K562 (cell line): ENCODE data around the gene ADPRHL1. TPM values are rescaled to one million over a fixed set of nuclear protein-coding genes. Genes with fewer than 3 reads are reported as not detected.
A peak's percentile ranks its signal among the peaks of the same experiment; 100 is the strongest.

Experiments
- ATF1 ChIP-seq, 2 experiments: fragments of 450-650 bp in 1 of 2; IDR thresholded peaks; 2 replicates each; pipeline ENCODE4 v1.6.1; 2016; ENCODE audit warnings: missing compliant biosample characterization in 1 of 2, missing genetic modification characterization in 1 of 2
- BACH1 ChIP-seq: fragments of 200-800 bp; sonication (Bioruptor generic); IDR thresholded peaks from 2 replicates; pipeline ENCODE4 v1.6.1; 2016; ENCODE audit warnings: missing genetic modification characterization, missing compliant biosample characterization
- CHD4 ChIP-seq: fragments of 200-600 bp; sonication (generic); IDR thresholded peaks from 3 replicates; pipeline ENCODE4 v1.6.1; 2012; ENCODE audit warnings: low read depth, mild to moderate bottlenecking, mixed read lengths, low read length, inconsistent platforms; ENCODE audit not compliant: insufficient read depth, insufficient replicate concordance, poor library complexity, severe bottlenecking
- FUS ChIP-seq: fragments of 200-400 bp; formaldehyde crosslinking; optimal IDR thresholded peaks from 2 replicates; pipeline ENCODE3; 2017; ENCODE audit warnings: low read depth, low read length
- GTF2E2 ChIP-seq: fragments of 200-800 bp; sonication (Bioruptor generic); IDR thresholded peaks from 2 replicates; pipeline ENCODE4 v1.6.1; 2016; ENCODE audit warnings: missing genetic modification characterization, missing compliant biosample characterization
- KAT7 ChIP-seq: sonication (generic); formaldehyde crosslinking; IDR thresholded peaks from 2 replicates; pipeline ENCODE4 v1.8.0; 2022; ENCODE audit warnings: missing genetic modification reagents, mild to moderate bottlenecking, borderline replicate concordance
- KDM4B ChIP-seq, 2 experiments: fragments of 450-650 bp in 1 of 2; sonication (generic) in 1 of 2; IDR thresholded peaks; 2 replicates each; pipeline ENCODE4 v1.6.1; 2016 to 2017; ENCODE audit warnings: borderline replicate concordance in 2 of 2, antibody characterized with exemption in 1 of 2, low read depth in 1 of 2, mild to moderate bottlenecking in 1 of 2
- LEF1 ChIP-seq: fragments of 450-650 bp; IDR thresholded peaks from 2 replicates; pipeline ENCODE4 v1.6.1; 2016; ENCODE audit warnings: mild to moderate bottlenecking
- NR4A1 ChIP-seq, 2 experiments: fragments of 250-450 bp in 1 of 2; fragments of 450-650 bp in 1 of 2; sonication (Bioruptor Pico) in 1 of 2; IDR thresholded peaks; 2 replicates each; pipeline versions ENCODE4 v1.4.0 to v1.6.1; 2016 to 2020; ENCODE audit warnings: mild to moderate bottlenecking in 2 of 2, missing compliant biosample characterization in 1 of 2, missing genetic modification characterization in 1 of 2, moderate library complexity in 1 of 2
- PHB2 ChIP-seq: fragments of 450-650 bp; IDR thresholded peaks from 2 replicates; pipeline ENCODE4 v1.6.1; 2017; ENCODE audit warnings: low read depth
- POLR2AphosphoS2 ChIP-seq: IDR thresholded peaks from 2 replicates; pipeline ENCODE4 v1.6.1; 2012; ENCODE audit warnings: low read length, improper control_type of control experiment
- POLR2H ChIP-seq: IDR thresholded peaks from 2 replicates; pipeline ENCODE4 v1.6.1; 2016; ENCODE audit warnings: missing genetic modification characterization, low read depth, mild to moderate bottlenecking, control low read depth, missing compliant biosample characterization, moderate library complexity
- SUPT5H ChIP-seq: fragments of 450-650 bp; IDR thresholded peaks from 2 replicates; pipeline ENCODE4 v1.6.1; 2016
- TAF1 ChIP-seq: IDR thresholded peaks from 2 replicates; pipeline ENCODE4 v1.6.1; 2011; ENCODE audit warnings: mild to moderate bottlenecking, low read length, moderate library complexity; ENCODE audit not compliant: insufficient read depth, control insufficient read depth, severe bottlenecking; ENCODE audit errors: extremely low read depth
- ZNF184 ChIP-seq: sonication (generic); formaldehyde crosslinking; IDR thresholded peaks from 2 replicates; pipeline ENCODE4 v1.5.0; 2020; ENCODE audit warnings: missing genetic modification reagents
- ZNF764 ChIP-seq: fragments of 250-450 bp; sonication (Bioruptor Pico); IDR thresholded peaks from 2 replicates; pipeline ENCODE4 v1.4.0; 2020; ENCODE audit warnings: low read depth, mild to moderate bottlenecking, moderate library complexity
- polyA plus RNA-seq, 8 experiments: library from polyadenylated mRNA; depleted of rRNA in 4 of 8; stranded (reverse) in 5 of 8; unstranded in 3 of 8; fragments of >200 nt; fragmentation: Nextera tagmentation in 2 of 8; fragmentation: Illumina TruSeq in 1 of 8; extraction: Ambion mirVana in 2 of 8; extraction: Trizol in 1 of 8; gene quantifications; 2 replicates each; pipeline versions ENCODE4 v1.2.1 to v1.2.3, GENCODE V29; 2011 to 2014; ENCODE audit warnings: inconsistent platforms in 1 of 8, missing spikeins in 1 of 8
- total RNA-seq, 7 experiments: library from RNA; depleted of rRNA in 6 of 7; stranded (reverse); fragments of >200 nt in 6 of 7; fragmentation: Illumina TruSeq in 2 of 7; extraction: Trizol in 2 of 7; gene quantifications; 2 replicates each; pipeline versions ENCODE4 v1.2.1 to v1.2.3, GENCODE V29; 2011 to 2021; ENCODE audit warnings: low replicate concordance in 1 of 7
- TF ChIP-seq, protein P1 (sequence below): sonication (generic); formaldehyde crosslinking; IDR thresholded peaks from 2 replicates; pipeline ENCODE4 v1.8.0; 2022; ENCODE audit warnings: mild to moderate bottlenecking, missing genetic modification reagents
- TF ChIP-seq, protein P2 (sequence below): IDR thresholded peaks from 2 replicates; pipeline ENCODE4 v1.6.1; 2011; ENCODE audit warnings: borderline replicate concordance, low read depth, mild to moderate bottlenecking, moderate library complexity, low read length; ENCODE audit not compliant: insufficient read depth, poor library complexity, severe bottlenecking

Gene ADPRHL1
- total and polyA plus RNA-seq, 9 of the 15 experiments (the other 6 are each of a cell fraction or from before 2014, with no cell fraction given): 0.06 to 0.76 (median 0.37) TPM; not detected in 1

DNA sequence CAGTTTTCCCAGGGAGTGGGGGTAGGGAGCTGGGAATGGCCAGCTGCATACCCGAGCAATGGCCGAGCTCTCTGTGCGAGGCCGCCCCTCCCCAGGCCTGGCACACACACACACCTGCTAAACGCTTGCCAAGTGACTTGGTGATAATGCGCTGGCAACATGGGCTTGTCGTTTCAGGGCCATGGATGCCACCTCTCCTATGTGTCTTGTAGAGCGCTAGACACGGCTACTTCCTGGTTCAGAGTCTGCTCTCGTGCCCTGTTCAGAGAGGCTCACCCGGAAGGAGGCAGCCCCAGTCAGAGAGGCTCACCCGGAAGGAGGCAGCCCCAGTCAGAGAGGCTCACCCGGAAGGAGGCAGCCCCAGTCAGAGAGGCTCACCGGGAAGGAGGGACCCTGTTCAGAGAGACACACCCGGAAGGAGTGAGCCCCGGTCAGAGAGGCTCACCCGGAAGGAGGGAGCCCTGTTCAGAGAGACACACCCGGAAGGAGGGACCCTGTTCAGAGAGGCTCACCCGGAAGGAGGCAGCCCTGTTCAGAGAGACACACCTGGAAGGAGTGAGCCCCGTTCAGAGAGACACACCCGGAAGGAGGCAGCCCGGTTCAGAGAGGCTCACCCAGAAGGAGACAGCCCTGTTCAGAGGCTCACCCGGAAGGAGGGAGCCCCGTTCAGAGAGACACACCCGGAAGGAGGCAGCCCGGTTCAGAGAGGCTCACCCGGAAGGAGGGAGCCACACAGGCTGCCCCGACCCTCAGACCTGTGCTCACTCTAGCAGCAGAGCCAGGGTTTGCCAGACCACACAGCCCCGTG, 4.2 kb downstream of the ADPRHL1 start (continued):
- TF ChIP-seq, protein P1, sequence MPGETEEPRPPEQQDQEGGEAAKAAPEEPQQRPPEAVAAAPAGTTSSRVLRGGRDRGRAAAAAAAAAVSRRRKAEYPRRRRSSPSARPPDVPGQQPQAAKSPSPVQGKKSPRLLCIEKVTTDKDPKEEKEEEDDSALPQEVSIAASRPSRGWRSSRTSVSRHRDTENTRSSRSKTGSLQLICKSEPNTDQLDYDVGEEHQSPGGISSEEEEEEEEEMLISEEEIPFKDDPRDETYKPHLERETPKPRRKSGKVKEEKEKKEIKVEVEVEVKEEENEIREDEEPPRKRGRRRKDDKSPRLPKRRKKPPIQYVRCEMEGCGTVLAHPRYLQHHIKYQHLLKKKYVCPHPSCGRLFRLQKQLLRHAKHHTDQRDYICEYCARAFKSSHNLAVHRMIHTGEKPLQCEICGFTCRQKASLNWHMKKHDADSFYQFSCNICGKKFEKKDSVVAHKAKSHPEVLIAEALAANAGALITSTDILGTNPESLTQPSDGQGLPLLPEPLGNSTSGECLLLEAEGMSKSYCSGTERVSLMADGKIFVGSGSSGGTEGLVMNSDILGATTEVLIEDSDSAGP (CRISPR knock-in tag): 0 out of 2 replicates have a peak, but pooled peaks have one; percentile 8
- TF ChIP-seq TAF1 (peak; percentile 37), POLR2H (tag) (peak; percentile 51; the same call in 1 of the 2 replicates), POLR2AphosphoS2 (no peak), GTF2E2 (tag) (peak; percentile 64; the same call in 1 of the 2 replicates), SUPT5H (peak; percentile 59), KDM4B (IDR thresholded peaks at IDR 0.05; ENCODE audit: borderline replicate concordance in 2 of 2, low read depth in 1 of 2) (peak in 1 of 2 experiments; percentile 94; a peak in 1 of 4 replicates), CHD4 (no peak), ZNF764 (CRISPR knock-in tag) (no peak), FUS (no peak), NR4A1 (CRISPR knock-in tag; IDR thresholded peaks at IDR 0.05) (no peak), NR4A1 (tag; IDR thresholded peaks at IDR 0.05) (no peak), BACH1 (tag) (no peak), PHB2 (no peak), ATF1 (CRISPR knock-in tag; IDR thresholded peaks at IDR 0.05) (no peak), ATF1 (tag; IDR thresholded peaks at IDR 0.05) (peak; percentile 34; the same call in 1 of the 2 replicates), KAT7 (CRISPR knock-in tag) (peak; percentile 77; the same call in 1 of the 2 replicates), ZNF184 (CRISPR knock-in tag) (no peak), LEF1 (no peak)
- TF ChIP-seq, protein P2, sequence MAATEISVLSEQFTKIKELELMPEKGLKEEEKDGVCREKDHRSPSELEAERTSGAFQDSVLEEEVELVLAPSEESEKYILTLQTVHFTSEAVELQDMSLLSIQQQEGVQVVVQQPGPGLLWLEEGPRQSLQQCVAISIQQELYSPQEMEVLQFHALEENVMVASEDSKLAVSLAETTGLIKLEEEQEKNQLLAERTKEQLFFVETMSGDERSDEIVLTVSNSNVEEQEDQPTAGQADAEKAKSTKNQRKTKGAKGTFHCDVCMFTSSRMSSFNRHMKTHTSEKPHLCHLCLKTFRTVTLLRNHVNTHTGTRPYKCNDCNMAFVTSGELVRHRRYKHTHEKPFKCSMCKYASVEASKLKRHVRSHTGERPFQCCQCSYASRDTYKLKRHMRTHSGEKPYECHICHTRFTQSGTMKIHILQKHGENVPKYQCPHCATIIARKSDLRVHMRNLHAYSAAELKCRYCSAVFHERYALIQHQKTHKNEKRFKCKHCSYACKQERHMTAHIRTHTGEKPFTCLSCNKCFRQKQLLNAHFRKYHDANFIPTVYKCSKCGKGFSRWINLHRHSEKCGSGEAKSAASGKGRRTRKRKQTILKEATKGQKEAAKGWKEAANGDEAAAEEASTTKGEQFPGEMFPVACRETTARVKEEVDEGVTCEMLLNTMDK: no peak
